Activated T-cell treated with anti-CD3 and anti-CD28 coated beads, Interleukin-2, amount 50 U/mL, for 24 hours (primary cell): ENCODE data around the gene SEPTIN8.

Source experiments
- DNase-seq: peaks from one replicate; pipeline ENCODE4 v3.0.0-alpha.2; 2020
- H3K27ac Mint-ChIP-seq: 2 replicates; pipeline ENCODE4 v1.8.0; 2020; ENCODE audit warnings: mild to moderate bottlenecking, mixed read lengths
- H3K27me3 Mint-ChIP-seq: 2 replicates; pipeline ENCODE4 v1.8.0; 2020; ENCODE audit warnings: mixed read lengths
- H3K36me3 Mint-ChIP-seq: 2 replicates; pipeline ENCODE4 v1.8.0; 2020; ENCODE audit warnings: low read depth, mixed read lengths
- H3K4me1 Mint-ChIP-seq: 2 replicates; pipeline ENCODE4 v1.8.0; 2020; ENCODE audit warnings: low read depth, mixed read lengths
- H3K4me3 Mint-ChIP-seq: 2 replicates; pipeline ENCODE4 v1.8.0; 2020; ENCODE audit warnings: mild to moderate bottlenecking, moderate library complexity, mixed read lengths
- H3K9me3 Mint-ChIP-seq: 2 replicates; pipeline ENCODE4 v1.8.0; 2020; ENCODE audit warnings: mixed read lengths

Gene SEPTIN8

DNA sequence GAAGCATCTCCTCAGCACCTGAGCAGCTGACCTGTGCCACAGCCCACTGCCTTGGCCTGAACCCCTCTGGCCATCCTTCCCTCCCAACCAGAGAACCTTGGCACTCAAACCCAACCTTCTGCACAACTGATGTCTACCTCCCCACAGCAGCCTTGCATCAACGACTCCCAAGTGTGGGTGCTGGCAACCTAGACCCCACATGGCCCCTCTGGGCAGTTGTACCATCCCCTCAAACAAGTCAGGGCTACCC, 10.3 kb downstream of the SEPTIN8 start:
- H3K4me1 Mint-ChIP-seq = no peaks in the 10 kb centered on the region
- DNase-seq = peak; percentile 15
- no peaks in the 10 kb centered on the region for H3K27me3 Mint-ChIP-seq
- H3K4me3 Mint-ChIP-seq = no peak overlapping the region
- H3K9me3 Mint-ChIP-seq = no peaks in the 10 kb centered on the region
- H3K27ac Mint-ChIP-seq = no peak overlapping the region
- H3K36me3 Mint-ChIP-seq = peaks cover 7% of the 10 kb centered on the region

DNA sequence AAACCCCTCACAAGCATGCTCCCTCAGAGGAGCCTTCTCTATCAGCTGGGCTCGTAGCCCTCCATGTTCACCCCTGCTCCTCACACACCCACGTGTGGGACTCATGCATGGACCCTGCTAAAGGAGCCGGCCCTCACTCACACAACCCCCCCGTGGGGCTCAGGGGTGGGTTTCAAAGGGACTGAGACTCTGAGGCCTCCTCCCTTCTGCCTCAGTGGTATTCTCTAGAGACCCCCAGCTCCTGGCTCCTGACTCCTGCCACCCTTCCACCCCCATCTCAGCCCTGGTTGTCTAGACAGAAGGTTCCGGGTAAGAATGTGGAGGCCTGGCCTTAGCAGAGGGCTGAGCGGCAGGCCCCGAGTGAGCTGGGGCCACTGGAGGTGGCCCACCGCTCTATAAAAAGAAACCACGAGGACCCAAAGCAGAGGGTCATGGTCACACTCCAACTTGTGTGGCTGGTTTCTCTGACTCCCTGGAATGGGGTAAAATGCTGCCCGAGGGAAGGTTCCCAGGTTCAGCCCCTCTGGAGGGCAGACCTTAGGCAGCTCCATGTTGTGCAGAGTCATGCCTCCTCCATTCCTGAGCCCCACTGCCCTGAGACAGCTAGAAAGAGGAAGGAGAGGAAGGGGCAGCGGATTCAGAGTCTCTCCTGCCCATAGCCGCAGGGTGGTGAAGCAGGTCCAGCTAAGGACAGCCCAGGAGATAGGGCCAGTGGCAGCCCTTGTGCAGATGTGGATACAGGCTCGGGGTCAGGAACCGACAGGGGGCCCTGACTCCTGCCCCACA, 10.8 kb downstream of the SEPTIN8 start:
- H3K27ac Mint-ChIP-seq = no peak overlapping the region
- no peaks in the 10 kb centered on the region for H3K27me3 Mint-ChIP-seq
- H3K36me3 Mint-ChIP-seq = peaks cover 7% of the 10 kb centered on the region
- H3K4me1 Mint-ChIP-seq = no peaks in the 10 kb centered on the region
- H3K4me3 Mint-ChIP-seq = no peak overlapping the region
- peak; percentile 22 for DNase-seq
- H3K9me3 Mint-ChIP-seq = no peaks in the 10 kb centered on the region

DNA sequence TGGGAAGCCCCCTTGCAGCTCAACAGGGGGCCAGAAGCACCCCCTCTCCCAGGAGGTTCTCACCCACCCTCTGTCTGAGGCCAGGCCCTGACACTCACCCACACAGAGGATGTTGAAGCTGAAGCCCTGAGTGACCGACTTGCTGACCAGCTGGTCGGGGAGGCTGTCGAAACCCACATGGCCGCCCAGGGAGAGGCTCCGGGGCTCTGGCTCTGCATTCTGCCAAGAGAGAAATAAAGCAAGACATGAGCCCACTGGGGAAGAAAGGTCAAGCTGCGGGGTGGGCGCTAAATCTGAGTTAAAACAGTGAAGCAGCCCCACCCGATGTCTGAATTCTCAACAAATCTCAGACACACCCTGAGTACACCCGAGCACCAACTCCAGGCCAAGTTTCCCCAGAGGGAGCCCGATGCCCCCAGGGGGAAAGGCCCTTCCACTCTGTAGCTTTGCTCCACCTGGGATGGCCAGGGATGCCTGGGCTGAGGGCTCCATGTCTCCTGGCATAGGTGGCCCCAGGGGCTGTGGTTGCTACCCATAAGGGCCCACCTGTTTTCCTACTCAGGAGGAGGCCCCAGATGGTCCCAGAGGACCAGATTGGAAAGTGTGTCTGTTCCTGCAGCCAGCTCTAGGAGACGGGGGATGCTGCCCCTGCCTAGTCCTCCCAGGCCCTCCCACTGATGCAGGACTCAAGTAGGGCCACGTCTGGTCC, 11.6 kb downstream of the SEPTIN8 start:
- H3K36me3 Mint-ChIP-seq = peaks cover 11% of the 10 kb centered on the region
- DNase-seq = peak; percentile 18
- no peaks in the 10 kb centered on the region for H3K27me3 Mint-ChIP-seq
- no peaks in the 10 kb centered on the region for H3K9me3 Mint-ChIP-seq
- no peak overlapping the region for H3K4me3 Mint-ChIP-seq
- no peaks in the 10 kb centered on the region for H3K4me1 Mint-ChIP-seq
- H3K27ac Mint-ChIP-seq = no peak overlapping the region

DNA sequence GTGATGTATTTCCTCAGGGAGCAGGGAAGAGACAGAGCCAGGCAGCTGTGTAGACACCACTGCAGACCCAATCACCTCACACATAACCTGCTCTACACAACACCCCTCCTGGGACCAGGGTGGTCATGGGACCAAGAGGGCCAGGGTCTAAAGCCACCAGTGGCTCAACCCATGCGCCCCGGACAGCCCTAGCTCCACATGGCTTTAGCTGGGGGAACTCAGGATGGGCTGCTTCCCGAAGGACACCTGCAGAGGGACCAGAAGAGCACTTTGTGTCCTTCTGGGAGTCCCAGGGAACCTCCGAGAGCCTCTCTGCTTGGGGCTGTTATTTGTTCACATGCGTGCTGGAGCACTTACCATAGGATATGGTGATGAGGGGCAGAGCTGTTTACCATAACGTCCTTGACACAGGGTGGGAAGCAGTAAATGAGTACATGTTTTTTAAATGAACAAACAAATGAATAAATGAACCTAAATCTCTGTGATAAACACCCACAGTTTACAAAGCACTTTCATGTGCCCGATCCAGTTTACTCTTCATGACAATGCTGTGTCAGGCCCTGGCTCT, 12.3 kb downstream of the SEPTIN8 start:
- DNase-seq = peak; percentile 25
- Mint-ChIP-seq H3K36me3 (peaks cover 17% of the 10 kb centered on the region), H3K27ac (no peak overlapping the region), H3K27me3 (no peaks in the 10 kb centered on the region), H3K9me3 (no peaks in the 10 kb centered on the region), H3K4me1 (no peaks in the 10 kb centered on the region), H3K4me3 (no peak overlapping the region)

DNA sequence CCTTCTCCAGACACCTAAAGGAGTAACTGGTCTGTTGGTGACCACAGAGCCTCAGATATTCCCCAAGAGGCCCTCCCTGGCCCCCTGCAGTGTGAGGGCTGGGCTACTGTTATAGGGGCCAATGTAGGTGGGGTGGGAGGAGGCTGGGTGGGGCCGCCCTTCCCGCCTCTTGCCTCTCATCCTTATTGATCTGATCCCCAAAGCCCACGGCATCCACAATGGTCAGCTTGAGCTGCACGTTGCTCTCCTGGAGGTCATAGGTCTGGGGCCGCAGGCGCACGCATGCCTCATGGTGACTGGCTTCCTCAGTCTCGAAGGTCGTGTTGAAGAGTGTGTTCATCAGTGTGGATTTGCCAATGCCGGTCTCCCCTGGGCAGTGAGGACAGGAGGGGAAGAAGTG, 13.0 kb downstream of the SEPTIN8 start:
- Mint-ChIP-seq H3K4me1 (no peaks in the 10 kb centered on the region), H3K9me3 (no peaks in the 10 kb centered on the region), H3K27me3 (no peaks in the 10 kb centered on the region), H3K4me3 (no peak overlapping the region), H3K27ac (no peak overlapping the region), H3K36me3 (peaks cover 18% of the 10 kb centered on the region)
- peak; percentile 8 for DNase-seq

DNA sequence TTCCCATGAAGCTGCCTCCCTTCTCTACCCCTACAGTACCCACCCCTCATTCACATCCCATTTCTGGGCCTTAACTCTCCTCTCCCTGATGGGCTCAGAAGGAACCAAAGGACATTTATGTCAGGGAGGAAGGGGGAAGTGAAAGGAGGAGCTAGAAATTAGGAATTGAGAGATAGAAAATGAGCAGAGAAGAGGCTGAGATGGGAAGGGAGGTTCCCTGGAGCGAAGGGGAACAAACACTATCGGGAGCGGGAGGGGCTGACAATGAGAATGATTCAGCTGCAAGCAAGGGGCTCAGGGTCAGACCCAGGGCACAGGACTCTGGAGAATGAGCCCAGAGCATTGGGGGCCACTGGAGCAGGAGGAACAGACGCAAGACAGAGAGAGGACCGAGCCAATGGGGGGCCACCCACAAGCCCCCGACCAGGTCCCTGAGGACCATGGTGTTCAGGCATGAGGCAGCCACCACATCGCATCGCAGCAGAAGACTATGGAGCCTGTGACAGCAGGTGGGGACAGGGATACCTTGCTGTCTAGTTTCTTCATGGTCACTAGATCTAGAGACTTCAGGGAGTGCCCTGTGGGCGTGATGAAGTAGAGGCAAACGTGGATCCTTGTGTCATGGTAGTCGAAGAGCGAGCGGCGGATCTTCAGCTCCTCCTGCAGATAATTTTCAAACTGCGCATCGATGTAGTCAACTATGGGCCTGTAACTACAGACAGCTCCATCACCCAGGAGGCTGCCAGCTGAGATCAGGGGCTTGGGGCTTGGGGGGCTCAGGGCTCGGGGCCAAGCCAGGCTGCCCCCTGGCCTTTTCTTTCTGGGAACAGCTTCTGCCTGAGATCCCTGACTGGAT, 13.6 kb downstream of the SEPTIN8 start:
- H3K27ac Mint-ChIP-seq = peak overlapping the region; percentile 42
- H3K4me1 Mint-ChIP-seq = no peaks in the 10 kb centered on the region
- no peaks in the 10 kb centered on the region for H3K27me3 Mint-ChIP-seq
- peak; percentile 18 for DNase-seq
- H3K4me3 Mint-ChIP-seq = no peak overlapping the region
- no peaks in the 10 kb centered on the region for H3K9me3 Mint-ChIP-seq
- H3K36me3 Mint-ChIP-seq = peaks cover 23% of the 10 kb centered on the region

DNA sequence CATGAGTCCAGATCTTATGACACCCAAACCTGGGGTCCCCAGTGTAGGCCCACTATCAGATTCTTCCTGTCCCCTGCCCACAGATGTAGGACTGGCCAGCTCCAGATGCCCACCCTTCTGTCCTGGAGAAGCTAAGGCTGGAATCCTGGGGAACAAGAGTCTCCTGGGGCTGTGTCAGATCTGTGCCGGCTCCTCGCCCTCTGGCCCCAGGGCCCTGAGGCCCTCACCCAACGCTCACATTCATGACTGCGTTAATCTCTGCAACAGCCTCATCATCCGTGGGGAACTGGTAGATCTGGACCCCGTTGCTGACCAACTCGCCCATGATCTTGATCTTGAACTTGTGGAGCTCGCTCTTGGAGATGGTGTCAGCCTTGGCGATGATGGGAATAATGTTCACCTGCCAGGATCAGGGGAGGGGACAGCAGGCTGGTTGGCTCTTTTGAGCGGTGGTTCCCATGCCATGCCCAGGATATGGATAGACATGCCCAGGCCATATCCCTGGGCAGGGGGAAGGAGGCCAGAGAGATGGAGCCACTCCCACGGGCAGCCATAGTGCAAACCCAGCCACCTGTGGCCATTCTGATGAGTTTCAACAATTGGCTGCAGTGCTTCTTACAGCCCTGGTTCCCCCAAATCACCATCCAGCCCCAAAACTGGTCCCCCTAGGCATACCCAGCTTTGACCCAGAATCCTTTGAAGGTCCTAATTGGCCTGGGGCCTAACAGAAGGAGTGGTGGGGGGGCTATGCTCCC, 14.6 kb downstream of the SEPTIN8 start:
- no peaks in the 10 kb centered on the region for H3K9me3 Mint-ChIP-seq
- no peaks in the 10 kb centered on the region for H3K4me1 Mint-ChIP-seq
- H3K4me3 Mint-ChIP-seq = no peak overlapping the region
- H3K27me3 Mint-ChIP-seq = no peaks in the 10 kb centered on the region
- H3K27ac Mint-ChIP-seq = no peak overlapping the region
- H3K36me3 Mint-ChIP-seq = peaks cover 23% of the 10 kb centered on the region
- DNase-seq = peak; percentile 22

DNA sequence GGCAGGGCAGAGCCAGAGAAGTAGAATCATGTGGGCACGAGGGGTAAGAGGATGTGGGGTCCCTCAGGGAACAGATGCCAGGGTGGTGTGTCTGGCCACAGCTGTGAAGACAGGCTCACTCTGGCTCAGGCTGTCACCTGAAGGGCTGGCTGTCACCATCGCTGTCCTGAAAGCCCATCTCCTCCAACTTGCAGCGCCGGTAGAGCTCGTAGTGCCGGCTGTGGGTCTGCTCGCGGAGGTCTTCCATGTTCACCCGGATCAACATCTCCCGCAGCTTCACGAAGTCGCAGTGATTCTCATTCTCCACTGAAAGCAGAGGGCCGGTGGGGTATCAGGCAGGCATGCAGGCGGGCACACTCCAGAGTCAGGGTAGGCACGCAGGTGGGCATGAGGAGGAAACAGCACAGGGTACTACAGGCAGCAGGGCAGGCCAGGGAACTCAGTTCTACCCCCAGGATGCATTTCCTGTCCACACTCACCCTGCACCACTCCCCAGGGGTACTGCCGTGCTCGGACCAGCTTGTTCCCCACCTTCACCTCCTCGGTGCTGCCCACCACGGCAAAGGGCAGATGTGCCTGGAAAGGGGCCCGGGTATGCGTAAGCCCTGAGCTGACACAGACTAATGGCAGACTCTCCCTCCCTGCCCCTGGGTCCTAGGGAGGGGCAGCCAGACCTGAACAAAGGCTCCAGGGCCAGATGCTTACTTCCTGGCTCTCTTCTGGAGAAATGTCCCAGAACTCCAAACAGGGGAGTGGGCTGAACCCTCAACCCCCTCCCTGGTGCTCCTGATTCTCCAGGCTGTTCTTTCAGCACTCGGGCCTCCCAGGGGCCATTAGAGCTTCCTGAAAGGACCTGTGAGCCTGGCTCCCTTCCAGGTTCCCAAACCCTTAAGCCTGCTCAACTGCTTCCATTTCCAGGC, 15.5 kb downstream of the SEPTIN8 start:
- H3K9me3 Mint-ChIP-seq = no peaks in the 10 kb centered on the region
- peaks cover 23% of the 10 kb centered on the region for H3K36me3 Mint-ChIP-seq
- no peak overlapping the region for H3K4me3 Mint-ChIP-seq
- H3K27ac Mint-ChIP-seq = peak overlapping the region; percentile 19
- peak; percentile 23 for DNase-seq
- no peaks in the 10 kb centered on the region for H3K4me1 Mint-ChIP-seq
- no peaks in the 10 kb centered on the region for H3K27me3 Mint-ChIP-seq

DNA sequence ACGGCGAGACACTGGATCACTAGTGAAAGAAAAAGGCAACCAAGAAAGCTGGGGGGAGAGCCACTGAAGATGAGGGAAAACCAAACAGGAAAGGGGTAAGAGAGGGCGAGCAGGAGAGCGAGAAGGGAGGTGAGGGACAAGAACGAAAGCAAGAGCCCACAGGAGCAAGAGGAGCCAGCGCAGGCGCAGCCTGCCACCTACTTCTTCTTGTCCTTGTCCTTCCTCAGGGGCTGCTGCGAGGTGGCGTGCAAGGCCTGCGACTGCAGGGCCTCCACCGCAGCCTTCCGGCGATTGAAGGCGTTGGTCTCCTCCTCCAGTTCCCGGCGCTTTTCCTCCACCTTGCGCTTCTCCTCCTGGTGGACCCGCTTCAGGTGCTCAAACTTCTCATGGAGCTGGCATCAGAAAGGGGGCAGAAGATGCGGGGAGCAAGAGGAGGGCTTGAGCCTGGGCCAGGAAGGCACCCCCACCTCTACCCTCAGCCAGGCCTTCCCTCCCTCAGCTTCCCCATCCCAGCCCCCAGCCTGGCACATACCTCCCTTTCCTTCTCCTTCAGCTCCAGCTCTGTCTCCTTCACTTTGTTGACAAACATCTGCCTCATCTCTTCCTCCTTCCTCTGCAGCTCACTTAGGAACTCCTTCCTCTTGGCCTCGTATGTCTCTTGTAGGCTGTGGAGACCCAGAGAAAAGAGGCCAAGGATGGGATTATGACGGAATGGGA, 16.3 kb downstream of the SEPTIN8 start:
- no peak overlapping the region for H3K4me3 Mint-ChIP-seq
- no peaks in the 10 kb centered on the region for H3K27me3 Mint-ChIP-seq
- DNase-seq = peak; percentile 20
- no peak overlapping the region for H3K27ac Mint-ChIP-seq
- peaks cover 23% of the 10 kb centered on the region for H3K36me3 Mint-ChIP-seq
- no peaks in the 10 kb centered on the region for H3K9me3 Mint-ChIP-seq
- no peaks in the 10 kb centered on the region for H3K4me1 Mint-ChIP-seq

DNA sequence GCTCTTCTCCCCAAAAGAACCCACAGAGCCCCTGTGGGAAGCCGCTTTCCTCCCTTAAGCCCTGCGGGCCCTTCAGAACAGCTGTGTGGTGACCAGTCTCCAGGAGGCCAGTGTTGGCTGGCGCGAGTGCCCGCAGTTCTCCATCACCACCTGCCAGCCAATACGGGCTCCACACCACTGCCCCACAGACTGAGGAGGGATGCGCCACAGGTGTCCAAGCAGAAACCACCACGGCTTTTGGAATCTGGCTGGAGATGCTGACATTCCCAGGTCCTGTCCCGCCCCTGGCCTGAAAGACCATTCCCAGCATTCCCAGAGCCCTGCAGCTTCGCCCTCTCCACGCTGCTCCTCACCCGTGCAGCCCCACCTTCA, 17.0 kb downstream of the SEPTIN8 start:
- no peak for DNase-seq
- H3K27ac Mint-ChIP-seq = no peak overlapping the region
- no peaks in the 10 kb centered on the region for H3K27me3 Mint-ChIP-seq
- no peak overlapping the region for H3K4me3 Mint-ChIP-seq
- H3K36me3 Mint-ChIP-seq = peaks cover 23% of the 10 kb centered on the region
- H3K4me1 Mint-ChIP-seq = peaks cover 2% of the 10 kb centered on the region
- no peaks in the 10 kb centered on the region for H3K9me3 Mint-ChIP-seq

DNA sequence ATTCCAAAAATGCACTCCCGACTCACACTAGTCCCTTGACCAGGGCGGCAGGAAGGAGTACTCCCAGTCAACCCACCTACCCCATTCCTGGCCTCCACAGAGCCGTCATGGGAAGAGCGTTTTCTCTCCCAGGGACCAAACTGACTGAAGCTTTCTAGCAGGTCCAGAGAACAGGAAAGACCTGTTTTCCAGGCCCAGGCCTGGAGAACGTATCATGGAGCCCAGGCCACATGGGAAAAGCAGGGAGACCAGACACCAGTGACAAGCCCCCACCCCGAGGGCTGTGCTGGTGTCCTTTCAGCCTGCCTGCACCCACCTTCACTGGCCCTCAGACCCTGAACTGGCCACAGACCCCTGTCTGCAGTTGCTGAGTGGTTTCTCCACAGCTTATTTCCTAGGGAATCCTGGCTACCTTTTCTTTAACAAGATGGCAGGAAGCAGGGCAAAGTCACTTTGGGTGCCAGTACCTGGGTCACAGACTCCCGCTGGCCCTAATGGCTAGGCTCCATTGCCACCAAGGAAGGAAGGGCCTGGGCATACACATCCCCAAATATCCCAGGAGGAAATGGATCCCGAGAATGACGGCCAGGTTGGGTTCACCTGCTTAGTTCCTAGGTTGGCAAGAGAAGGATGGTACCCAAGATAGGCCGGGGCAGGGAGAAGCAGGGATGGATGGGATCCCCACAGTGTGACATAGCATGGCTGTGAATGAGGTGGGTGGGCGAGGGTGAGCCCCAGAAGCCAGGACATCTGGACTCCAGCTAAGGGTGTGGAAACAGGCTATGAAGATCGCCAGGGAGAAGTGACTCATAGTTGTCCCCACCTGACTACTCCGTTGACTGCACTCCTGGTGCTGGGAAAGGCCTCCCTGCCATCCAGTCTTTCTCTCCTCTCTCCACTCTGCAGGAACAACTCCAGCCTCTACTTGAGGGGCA, 17.7 kb downstream of the SEPTIN8 start:
- H3K27me3 Mint-ChIP-seq = no peaks in the 10 kb centered on the region
- peak overlapping the region; percentile 42 for H3K27ac Mint-ChIP-seq
- H3K4me1 Mint-ChIP-seq = peaks cover 8% of the 10 kb centered on the region
- no peak overlapping the region for H3K4me3 Mint-ChIP-seq
- H3K36me3 Mint-ChIP-seq = peaks cover 22% of the 10 kb centered on the region
- no peaks in the 10 kb centered on the region for H3K9me3 Mint-ChIP-seq
- peak; percentile 26 for DNase-seq

DNA sequence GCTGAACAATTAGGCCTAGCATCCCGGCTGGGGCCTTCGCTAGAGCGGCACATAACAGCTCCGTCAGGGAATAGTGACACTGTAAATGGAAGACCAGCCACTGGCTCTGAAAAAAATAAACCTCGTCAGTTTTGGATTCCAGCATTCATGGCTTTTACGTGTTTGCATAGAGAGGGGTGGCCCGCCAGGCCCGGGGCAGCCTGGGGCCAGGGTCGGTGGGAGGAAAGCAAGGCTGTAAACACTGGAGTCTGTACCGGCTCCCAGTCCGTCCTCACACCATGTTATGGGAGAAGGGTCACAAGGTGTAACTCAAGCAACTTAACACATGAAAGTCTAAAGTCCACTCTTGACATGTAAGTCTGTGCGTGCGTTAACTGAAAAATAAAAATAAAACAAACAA, 18.6 kb downstream of the SEPTIN8 start:
- peaks cover 14% of the 10 kb centered on the region for H3K4me1 Mint-ChIP-seq
- no peaks in the 10 kb centered on the region for H3K27me3 Mint-ChIP-seq
- H3K36me3 Mint-ChIP-seq = peaks cover 23% of the 10 kb centered on the region
- peak; percentile 18 for DNase-seq
- H3K4me3 Mint-ChIP-seq = no peak overlapping the region
- H3K27ac Mint-ChIP-seq = no peak overlapping the region
- H3K9me3 Mint-ChIP-seq = no peaks in the 10 kb centered on the region
